ENCODE measurements around the gene CSF3R.

Gene CSF3R

GRCh38 chr1:36458910-36459309, 23.8 kb downstream of the CSF3R start:
- no peak overlapping the region for H3K4me3 ChIP-seq (ENCODE audit: control insufficient read depth, low read depth, low read length)
- DNase-seq (ENCODE audit: low read depth): no peak
- TF ChIP-seq, protein P1, sequence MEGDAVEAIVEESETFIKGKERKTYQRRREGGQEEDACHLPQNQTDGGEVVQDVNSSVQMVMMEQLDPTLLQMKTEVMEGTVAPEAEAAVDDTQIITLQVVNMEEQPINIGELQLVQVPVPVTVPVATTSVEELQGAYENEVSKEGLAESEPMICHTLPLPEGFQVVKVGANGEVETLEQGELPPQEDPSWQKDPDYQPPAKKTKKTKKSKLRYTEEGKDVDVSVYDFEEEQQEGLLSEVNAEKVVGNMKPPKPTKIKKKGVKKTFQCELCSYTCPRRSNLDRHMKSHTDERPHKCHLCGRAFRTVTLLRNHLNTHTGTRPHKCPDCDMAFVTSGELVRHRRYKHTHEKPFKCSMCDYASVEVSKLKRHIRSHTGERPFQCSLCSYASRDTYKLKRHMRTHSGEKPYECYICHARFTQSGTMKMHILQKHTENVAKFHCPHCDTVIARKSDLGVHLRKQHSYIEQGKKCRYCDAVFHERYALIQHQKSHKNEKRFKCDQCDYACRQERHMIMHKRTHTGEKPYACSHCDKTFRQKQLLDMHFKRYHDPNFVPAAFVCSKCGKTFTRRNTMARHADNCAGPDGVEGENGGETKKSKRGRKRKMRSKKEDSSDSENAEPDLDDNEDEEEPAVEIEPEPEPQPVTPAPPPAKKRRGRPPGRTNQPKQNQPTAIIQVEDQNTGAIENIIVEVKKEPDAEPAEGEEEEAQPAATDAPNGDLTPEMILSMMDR (IDR thresholded peaks at IDR 0.05; ENCODE audit: control insufficient read depth, insufficient read depth, low read depth, low read length, missing control alignments): no peak

- TF ChIP-seq, protein P1 (IDR thresholded peaks at IDR 0.05; ENCODE audit: control insufficient read depth, insufficient read depth, low read depth, low read length, missing control alignments): no peak
- DNase-seq (ENCODE audit: low read depth): no peak
These were observed 25.0 kb downstream of the CSF3R start for GRCh38 chr1:36457691-36458090.

DNA sequence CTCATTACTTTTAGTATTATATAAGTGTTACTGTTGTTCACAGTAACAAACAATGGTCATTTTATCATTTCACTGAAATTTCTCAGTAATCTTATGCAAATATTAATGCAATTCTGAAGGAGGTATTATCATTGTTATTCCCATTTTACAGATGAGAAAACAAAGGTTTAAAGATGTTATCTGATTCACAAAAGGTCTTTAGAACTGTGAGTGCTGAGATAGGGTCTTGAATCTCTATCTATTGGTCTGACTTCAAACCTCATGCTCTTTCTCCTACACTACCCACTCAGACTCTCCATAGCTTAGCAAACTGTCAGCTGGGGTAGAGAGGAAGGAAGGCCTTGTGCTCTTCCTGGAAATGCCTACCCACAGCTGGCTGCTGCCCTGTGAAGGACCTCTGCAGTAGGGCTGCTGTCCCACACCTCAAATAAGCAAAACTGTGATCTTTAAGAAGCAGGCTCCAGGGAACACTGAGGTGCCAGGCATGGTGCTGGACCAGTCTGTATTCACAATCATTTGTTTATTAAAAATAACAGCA, 26.3 kb downstream of the CSF3R start:
- TF ChIP-seq, protein P1 (IDR thresholded peaks at IDR 0.05; ENCODE audit: control insufficient read depth, insufficient read depth, low read depth, low read length, missing control alignments): no peak
- no peak for DNase-seq (ENCODE audit: low read depth)
- no peak overlapping the region for H3K4me3 ChIP-seq (ENCODE audit: control insufficient read depth, low read depth, low read length)

More at GRCh38 chr1:36457691-36458090, 25.0 kb downstream of the CSF3R start:
- no peak overlapping the region for H3K4me3 ChIP-seq (ENCODE audit: control insufficient read depth, low read depth, low read length)

GRCh38 chr1:36455386-36455785, 27.3 kb downstream of the CSF3R start:
- no peak overlapping the region for H3K4me3 ChIP-seq (ENCODE audit: control insufficient read depth, low read depth, low read length)
- TF ChIP-seq, protein P1 (IDR thresholded peaks at IDR 0.05; ENCODE audit: control insufficient read depth, insufficient read depth, low read depth, low read length, missing control alignments): no peak
- DNase-seq (ENCODE audit: low read depth): no peak

GRCh38 chr1:36453600-36454388, 28.9 kb downstream of the CSF3R start:
- TF ChIP-seq, protein P1 (IDR thresholded peaks at IDR 0.05; ENCODE audit: control insufficient read depth, insufficient read depth, low read depth, low read length, missing control alignments): no peak
- H3K4me3 ChIP-seq (ENCODE audit: control insufficient read depth, low read depth, low read length): no peak overlapping the region
- no peak for DNase-seq (ENCODE audit: low read depth)

DNA sequence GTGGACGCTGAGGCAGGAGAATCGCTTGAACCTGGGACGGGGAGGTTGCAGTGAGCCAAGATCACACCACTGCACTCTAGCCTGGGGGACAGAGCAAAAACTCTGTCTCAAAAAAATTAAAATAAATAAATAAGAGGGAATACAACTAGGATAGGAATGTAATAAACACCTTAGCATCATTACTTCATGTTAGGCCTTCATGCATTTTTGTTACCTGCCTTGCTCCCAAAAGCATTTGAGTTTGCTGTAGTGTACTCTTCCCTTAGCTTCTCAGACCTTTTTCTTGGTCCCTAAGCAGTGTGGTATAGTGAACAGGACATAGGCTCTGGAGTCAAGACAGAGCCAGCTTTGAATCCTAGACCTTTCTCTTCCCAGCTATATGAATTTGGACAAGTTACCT, 29.7 kb downstream of the CSF3R start:
- H3K4me3 ChIP-seq (ENCODE audit: control insufficient read depth, low read depth, low read length): no peak overlapping the region
- no peak for DNase-seq (ENCODE audit: low read depth)
- TF ChIP-seq, protein P1 (IDR thresholded peaks at IDR 0.05; ENCODE audit: control insufficient read depth, insufficient read depth, low read depth, low read length, missing control alignments): no peak
